Tibial artery (tissue), 4 donors: ENCODE results near the gene XPO4.
"Not testable (repeated sequence)": the region's sequence is repeated elsewhere in the genome, so short reads cannot be mapped to it uniquely, and the experiment has no call there.

Source experiments
- DNase-seq, 2 donors: peaks; one replicate each; pipeline ENCODE4 v3.0.0-alpha.2; 2019
- H3K27ac ChIP-seq, 2 donors: fragments of 200-600 bp; sonication (generic) in 1 of 2; 1 replicate in 1 of 2; 2 replicates in 1 of 2; pipeline ENCODE4 v1.5.1; 2018 to 2019; ENCODE audit warnings: mild to moderate bottlenecking in 1 of 2
- H3K27me3 ChIP-seq, 2 donors: fragments of 200-600 bp; sonication (generic) in 1 of 2; one replicate each; pipeline versions ENCODE4 v1.5.1 to v1.6.0; 2016 to 2019
- H3K36me3 ChIP-seq, 3 donors: fragments of 200-600 bp; sonication (generic) in 2 of 3; one replicate each; pipeline ENCODE4 v1.5.1; 2016 to 2019; ENCODE audit warnings: mild to moderate bottlenecking in 2 of 3
- H3K4me1 ChIP-seq, 4 donors: fragments of 200-600 bp; sonication (generic) in 2 of 4; 1 replicate in 3 of 4; 2 replicates in 1 of 4; pipeline ENCODE4 v1.5.1; 2016 to 2019
- H3K4me3 ChIP-seq, 2 donors: fragments of 200-600 bp; sonication (generic) in 1 of 2; 1 replicate in 1 of 2; 2 replicates in 1 of 2; pipeline ENCODE4 v1.5.1; 2018 to 2019; ENCODE audit warnings: mild to moderate bottlenecking in 2 of 2
- H3K9me3 ChIP-seq, 3 donors: fragments of 200-600 bp; sonication (generic) in 1 of 3; one replicate each; pipeline ENCODE4 v1.5.1; 2016 to 2019
- intact Hi-C: fragments of 100-400 bp; cut with DNase I; formaldehyde crosslinking; loops from one replicate; pipeline ENCODE4 v1.15.0; 2023; ENCODE audit warnings: low total_unique reads
- TF ChIP-seq, protein P1 (sequence below), 2 experiments: fragments of 200-600 bp in 1 of 2; fragments of 450-650 bp in 1 of 2; IDR thresholded peaks; one replicate each; pipeline ENCODE4 v1.5.1; 2017 to 2019; ENCODE audit warnings: antibody characterized with exemption in 2 of 2, mild to moderate bottlenecking in 1 of 2, moderate library complexity in 1 of 2

The XPO4 gene

GRCh38 chr13:20921572-20921971 lies 19.0 kb upstream of the XPO4 start:
- TF ChIP-seq, protein P1, sequence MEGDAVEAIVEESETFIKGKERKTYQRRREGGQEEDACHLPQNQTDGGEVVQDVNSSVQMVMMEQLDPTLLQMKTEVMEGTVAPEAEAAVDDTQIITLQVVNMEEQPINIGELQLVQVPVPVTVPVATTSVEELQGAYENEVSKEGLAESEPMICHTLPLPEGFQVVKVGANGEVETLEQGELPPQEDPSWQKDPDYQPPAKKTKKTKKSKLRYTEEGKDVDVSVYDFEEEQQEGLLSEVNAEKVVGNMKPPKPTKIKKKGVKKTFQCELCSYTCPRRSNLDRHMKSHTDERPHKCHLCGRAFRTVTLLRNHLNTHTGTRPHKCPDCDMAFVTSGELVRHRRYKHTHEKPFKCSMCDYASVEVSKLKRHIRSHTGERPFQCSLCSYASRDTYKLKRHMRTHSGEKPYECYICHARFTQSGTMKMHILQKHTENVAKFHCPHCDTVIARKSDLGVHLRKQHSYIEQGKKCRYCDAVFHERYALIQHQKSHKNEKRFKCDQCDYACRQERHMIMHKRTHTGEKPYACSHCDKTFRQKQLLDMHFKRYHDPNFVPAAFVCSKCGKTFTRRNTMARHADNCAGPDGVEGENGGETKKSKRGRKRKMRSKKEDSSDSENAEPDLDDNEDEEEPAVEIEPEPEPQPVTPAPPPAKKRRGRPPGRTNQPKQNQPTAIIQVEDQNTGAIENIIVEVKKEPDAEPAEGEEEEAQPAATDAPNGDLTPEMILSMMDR (IDR thresholded peaks at IDR 0.05), result no peak
- Histone ChIP-seq H3K4me3 (no peak overlapping the region), H3K27me3 (no peaks in the 10 kb centered on the region), H3K36me3 (no peaks in the 10 kb centered on the region), H3K4me1 (no peaks in the 10 kb centered on the region), H3K9me3 (no peaks in the 10 kb centered on the region), H3K27ac (no peak overlapping the region)
- intact Hi-C loops, result loop anchor here (10.0 kb wide), 1 partner anchor 217 kb away; the partner anchor contains the start of gene IL17D
- peak in 1 of 2 donors; percentile 39 for DNase-seq

GRCh38 chr13:20915676-20916075 lies 13.1 kb upstream of the XPO4 start:
- H3K4me3 ChIP-seq, H3K9me3 ChIP-seq, H3K27me3 ChIP-seq, H3K27ac ChIP-seq, H3K4me1 ChIP-seq, intact Hi-C loops, DNase-seq, H3K36me3 ChIP-seq: not testable (repeated sequence)

DNA sequence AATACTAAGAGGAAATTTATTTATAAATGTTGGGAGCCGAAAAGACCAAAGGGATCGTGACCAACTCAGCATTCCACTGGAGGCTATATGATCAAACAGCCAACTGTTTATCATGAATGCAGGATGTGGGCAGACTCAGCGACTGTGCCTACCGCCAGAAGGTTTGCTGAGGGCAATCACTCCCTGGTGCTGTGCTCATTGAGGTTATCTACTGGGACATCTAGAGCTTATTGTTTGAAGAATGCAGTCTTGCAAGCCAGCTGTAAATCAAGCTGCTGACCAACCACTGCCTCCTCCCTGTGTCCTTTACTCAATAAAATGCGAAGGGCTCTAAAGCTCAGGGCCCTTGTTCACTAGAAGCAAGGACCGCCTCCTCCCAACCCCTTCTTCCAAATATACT lies 8.5 kb upstream of the XPO4 start:
- H3K4me1 ChIP-seq, result no peaks in the 10 kb centered on the region
- no peak overlapping the region for H3K27ac ChIP-seq
- DNase-seq, result peak in 1 of 2 donors; percentile 1
- no peaks in the 10 kb centered on the region for H3K36me3 ChIP-seq
- intact Hi-C loops, result no loop called here
- TF ChIP-seq, protein P1 (IDR thresholded peaks at IDR 0.05), result no peak
- H3K4me3 ChIP-seq, result no peak overlapping the region
- no peaks in the 10 kb centered on the region for H3K27me3 ChIP-seq
- no peaks in the 10 kb centered on the region for H3K9me3 ChIP-seq

GRCh38 chr13:20908714-20909497 lies 6.4 kb upstream of the XPO4 start:
- H3K27ac ChIP-seq, result no peak overlapping the region
- no peaks in the 10 kb centered on the region for H3K27me3 ChIP-seq
- H3K9me3 ChIP-seq, result no peaks in the 10 kb centered on the region
- H3K4me1 ChIP-seq, result no peaks in the 10 kb centered on the region
- intact Hi-C loops, result no loop called here
- no peaks in the 10 kb centered on the region for H3K36me3 ChIP-seq
- TF ChIP-seq, protein P1 (IDR thresholded peaks at IDR 0.05), result no peak
- no peak for DNase-seq
- no peak overlapping the region for H3K4me3 ChIP-seq

DNA sequence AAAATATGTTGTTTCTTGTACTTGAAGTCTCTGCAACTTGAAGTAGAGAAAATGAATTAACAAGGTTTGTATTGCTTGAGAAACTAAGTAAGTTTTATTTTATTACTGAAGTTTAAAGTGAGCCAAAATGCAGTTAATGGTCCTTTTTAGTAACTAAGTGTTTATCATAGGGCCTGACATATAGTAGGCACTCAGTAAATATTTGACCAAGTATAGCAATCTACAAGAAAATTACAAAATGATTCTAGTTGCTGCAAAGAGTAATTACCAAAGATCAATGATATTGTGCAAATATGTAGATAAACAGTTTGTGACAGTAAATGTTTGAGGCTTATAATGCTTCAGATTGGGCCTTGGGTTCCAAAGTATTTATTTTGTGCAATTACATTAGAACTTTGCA lies 2.4 kb upstream of the XPO4 start:
- intact Hi-C loops, result no loop called here
- H3K36me3 ChIP-seq, result peaks cover 0 to 4% (median 2%) of the 10 kb centered on the region in 3 donors
- no peaks in the 10 kb centered on the region for H3K9me3 ChIP-seq
- peaks cover 0 to 24% (median 13%) of the 10 kb centered on the region in 4 donors for H3K4me1 ChIP-seq
- no peaks in the 10 kb centered on the region for H3K27me3 ChIP-seq
- no peak overlapping the region for H3K4me3 ChIP-seq
- H3K27ac ChIP-seq, result no peak overlapping the region
- DNase-seq, result no peak
- TF ChIP-seq, protein P1 (IDR thresholded peaks at IDR 0.05), result no peak

DNA sequence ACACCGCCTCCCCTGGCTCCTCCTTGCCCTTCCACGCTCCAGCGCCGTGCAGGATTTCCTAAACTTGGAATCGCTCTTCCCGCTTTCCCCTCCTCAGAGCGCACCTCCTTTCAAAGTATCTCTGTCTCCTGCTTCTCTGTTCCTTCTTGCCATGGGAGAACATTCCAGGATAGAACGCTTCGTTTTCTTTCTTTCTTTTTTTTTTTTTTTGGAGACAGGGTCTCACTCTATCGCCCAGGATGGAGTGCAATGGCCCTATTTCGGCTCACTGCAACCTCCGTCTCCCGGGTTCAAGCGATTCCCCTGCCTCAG lies 574 bp upstream of the XPO4 start:
- TF ChIP-seq, protein P1 (IDR thresholded peaks at IDR 0.05), result no peak
- Histone ChIP-seq H3K27me3 (no peaks in the 10 kb centered on the region), H3K27ac (peak overlapping the region; percentile 93 to 95), H3K36me3 (peaks cover 0 to 6% (median 4%) of the 10 kb centered on the region in 3 donors), H3K4me1 (peaks cover 0 to 24% (median 13%) of the 10 kb centered on the region in 4 donors), H3K9me3 (no peaks in the 10 kb centered on the region), H3K4me3 (peak overlapping the region; percentile 89 to 96)
- DNase-seq, result no peak
- intact Hi-C loops, result no loop called here
